ENCODE data around the gene IFFO2.

DNA sequence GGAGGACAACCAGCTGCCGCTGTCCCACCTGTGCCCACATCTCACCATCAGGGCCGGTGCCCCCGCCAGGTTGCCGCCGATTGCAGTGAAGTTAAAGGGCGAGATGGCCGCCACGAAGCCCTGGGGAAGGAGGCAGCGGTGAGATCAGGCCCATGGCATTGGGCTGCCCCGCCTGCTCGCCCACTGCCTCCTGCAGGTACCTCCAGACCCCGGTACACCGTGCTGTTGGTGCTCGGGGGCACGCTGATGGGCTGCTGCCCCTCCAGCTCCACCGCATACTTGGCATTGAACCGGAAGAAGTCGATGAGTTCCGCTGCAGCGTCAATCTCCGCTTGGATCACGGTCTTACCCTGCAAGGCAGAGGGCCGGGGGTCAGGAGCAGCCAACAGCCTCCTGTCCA is 73.4 kb downstream of the IFFO2 start:
- TF ChIP-seq, protein P1, sequence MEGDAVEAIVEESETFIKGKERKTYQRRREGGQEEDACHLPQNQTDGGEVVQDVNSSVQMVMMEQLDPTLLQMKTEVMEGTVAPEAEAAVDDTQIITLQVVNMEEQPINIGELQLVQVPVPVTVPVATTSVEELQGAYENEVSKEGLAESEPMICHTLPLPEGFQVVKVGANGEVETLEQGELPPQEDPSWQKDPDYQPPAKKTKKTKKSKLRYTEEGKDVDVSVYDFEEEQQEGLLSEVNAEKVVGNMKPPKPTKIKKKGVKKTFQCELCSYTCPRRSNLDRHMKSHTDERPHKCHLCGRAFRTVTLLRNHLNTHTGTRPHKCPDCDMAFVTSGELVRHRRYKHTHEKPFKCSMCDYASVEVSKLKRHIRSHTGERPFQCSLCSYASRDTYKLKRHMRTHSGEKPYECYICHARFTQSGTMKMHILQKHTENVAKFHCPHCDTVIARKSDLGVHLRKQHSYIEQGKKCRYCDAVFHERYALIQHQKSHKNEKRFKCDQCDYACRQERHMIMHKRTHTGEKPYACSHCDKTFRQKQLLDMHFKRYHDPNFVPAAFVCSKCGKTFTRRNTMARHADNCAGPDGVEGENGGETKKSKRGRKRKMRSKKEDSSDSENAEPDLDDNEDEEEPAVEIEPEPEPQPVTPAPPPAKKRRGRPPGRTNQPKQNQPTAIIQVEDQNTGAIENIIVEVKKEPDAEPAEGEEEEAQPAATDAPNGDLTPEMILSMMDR (IDR thresholded peaks at IDR 0.05): no peak
- TF ChIP-seq POLR2AphosphoS5 (IDR thresholded peaks at IDR 0.05; ENCODE audit: low read depth, low read length): no peak
- TF ChIP-seq RAD21 (IDR thresholded peaks at IDR 0.05; ENCODE audit: low read length): no peak
- TF ChIP-seq TAF1 (IDR thresholded peaks at IDR 0.05; ENCODE audit: borderline replicate concordance, low read depth, low read length): no peak
- TF ChIP-seq, protein P2, sequence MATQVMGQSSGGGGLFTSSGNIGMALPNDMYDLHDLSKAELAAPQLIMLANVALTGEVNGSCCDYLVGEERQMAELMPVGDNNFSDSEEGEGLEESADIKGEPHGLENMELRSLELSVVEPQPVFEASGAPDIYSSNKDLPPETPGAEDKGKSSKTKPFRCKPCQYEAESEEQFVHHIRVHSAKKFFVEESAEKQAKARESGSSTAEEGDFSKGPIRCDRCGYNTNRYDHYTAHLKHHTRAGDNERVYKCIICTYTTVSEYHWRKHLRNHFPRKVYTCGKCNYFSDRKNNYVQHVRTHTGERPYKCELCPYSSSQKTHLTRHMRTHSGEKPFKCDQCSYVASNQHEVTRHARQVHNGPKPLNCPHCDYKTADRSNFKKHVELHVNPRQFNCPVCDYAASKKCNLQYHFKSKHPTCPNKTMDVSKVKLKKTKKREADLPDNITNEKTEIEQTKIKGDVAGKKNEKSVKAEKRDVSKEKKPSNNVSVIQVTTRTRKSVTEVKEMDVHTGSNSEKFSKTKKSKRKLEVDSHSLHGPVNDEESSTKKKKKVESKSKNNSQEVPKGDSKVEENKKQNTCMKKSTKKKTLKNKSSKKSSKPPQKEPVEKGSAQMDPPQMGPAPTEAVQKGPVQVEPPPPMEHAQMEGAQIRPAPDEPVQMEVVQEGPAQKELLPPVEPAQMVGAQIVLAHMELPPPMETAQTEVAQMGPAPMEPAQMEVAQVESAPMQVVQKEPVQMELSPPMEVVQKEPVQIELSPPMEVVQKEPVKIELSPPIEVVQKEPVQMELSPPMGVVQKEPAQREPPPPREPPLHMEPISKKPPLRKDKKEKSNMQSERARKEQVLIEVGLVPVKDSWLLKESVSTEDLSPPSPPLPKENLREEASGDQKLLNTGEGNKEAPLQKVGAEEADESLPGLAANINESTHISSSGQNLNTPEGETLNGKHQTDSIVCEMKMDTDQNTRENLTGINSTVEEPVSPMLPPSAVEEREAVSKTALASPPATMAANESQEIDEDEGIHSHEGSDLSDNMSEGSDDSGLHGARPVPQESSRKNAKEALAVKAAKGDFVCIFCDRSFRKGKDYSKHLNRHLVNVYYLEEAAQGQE (IDR thresholded peaks at IDR 0.05; ENCODE audit: low read depth, low read length): no peak
- no peak for TF ChIP-seq RFX5 (IDR thresholded peaks at IDR 0.05; ENCODE audit: low read length)
- no peak for TF ChIP-seq SIN3A (IDR thresholded peaks at IDR 0.05; ENCODE audit: borderline replicate concordance, low read depth, low read length)
- TF ChIP-seq CHD2 (IDR thresholded peaks at IDR 0.05; ENCODE audit: low read length, partially characterized antibody): no peak
- no peak for TF ChIP-seq EP300 (IDR thresholded peaks at IDR 0.05; ENCODE audit: borderline replicate concordance in 1 of 2, low read depth in 1 of 2, low read length in 1 of 2)
- no peak for TF ChIP-seq TCF12 (IDR thresholded peaks at IDR 0.05)
- TF ChIP-seq, protein P3, sequence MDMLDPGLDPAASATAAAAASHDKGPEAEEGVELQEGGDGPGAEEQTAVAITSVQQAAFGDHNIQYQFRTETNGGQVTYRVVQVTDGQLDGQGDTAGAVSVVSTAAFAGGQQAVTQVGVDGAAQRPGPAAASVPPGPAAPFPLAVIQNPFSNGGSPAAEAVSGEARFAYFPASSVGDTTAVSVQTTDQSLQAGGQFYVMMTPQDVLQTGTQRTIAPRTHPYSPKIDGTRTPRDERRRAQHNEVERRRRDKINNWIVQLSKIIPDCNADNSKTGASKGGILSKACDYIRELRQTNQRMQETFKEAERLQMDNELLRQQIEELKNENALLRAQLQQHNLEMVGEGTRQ (IDR thresholded peaks at IDR 0.05; ENCODE audit: borderline replicate concordance, low read depth, low read length): no peak
- TF ChIP-seq, protein P4, sequence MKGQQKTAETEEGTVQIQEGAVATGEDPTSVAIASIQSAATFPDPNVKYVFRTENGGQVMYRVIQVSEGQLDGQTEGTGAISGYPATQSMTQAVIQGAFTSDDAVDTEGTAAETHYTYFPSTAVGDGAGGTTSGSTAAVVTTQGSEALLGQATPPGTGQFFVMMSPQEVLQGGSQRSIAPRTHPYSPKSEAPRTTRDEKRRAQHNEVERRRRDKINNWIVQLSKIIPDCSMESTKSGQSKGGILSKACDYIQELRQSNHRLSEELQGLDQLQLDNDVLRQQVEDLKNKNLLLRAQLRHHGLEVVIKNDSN (IDR thresholded peaks at IDR 0.05; ENCODE audit: borderline replicate concordance, low read depth): no peak

Measured in SK-N-SH (cell line).